Neural crest cell (in vitro differentiated cells): ENCODE data around the gene RNF220. TPM values are rescaled to one million over a fixed set of nuclear protein-coding genes. Genes with fewer than 3 reads are reported as not detected.

ENCODE experiments used
- DNase-seq: peaks from one replicate; pipeline ENCODE4 v3.0.0; 2021; ENCODE audit warnings: low read depth, mixed read lengths, low spot score
- H3K27ac Mint-ChIP-seq: one replicate; pipeline ENCODE4 v1.8.0; 2021; ENCODE audit warnings: mild to moderate bottlenecking, mixed read lengths; ENCODE audit not compliant: unreplicated experiment
- H3K27me3 Mint-ChIP-seq: 2 replicates; pipeline ENCODE4 v1.8.0; 2021; ENCODE audit warnings: low read depth, mild to moderate bottlenecking, mixed read lengths
- H3K36me3 Mint-ChIP-seq: 2 replicates; pipeline ENCODE4 v1.8.0; 2021; ENCODE audit warnings: low read depth, mild to moderate bottlenecking, mixed read lengths
- H3K4me1 Mint-ChIP-seq: 2 replicates; pipeline ENCODE4 v1.8.0; 2021; ENCODE audit warnings: mixed read lengths
- H3K4me3 Mint-ChIP-seq: one replicate; pipeline ENCODE4 v1.8.0; 2021; ENCODE audit warnings: mild to moderate bottlenecking, mixed read lengths
- H3K9me3 Mint-ChIP-seq: 2 replicates; pipeline ENCODE4 v1.8.0; 2021; ENCODE audit warnings: mixed read lengths
- CTCF ChIP-seq: fragments of 200-600 bp; sonication (generic); conservative IDR thresholded peaks from 2 replicates; pipeline ENCODE4 v1.5.0; 2021; ENCODE audit warnings: antibody characterized with exemption, mild to moderate bottlenecking
- total RNA-seq: library from RNA; stranded (reverse); gene quantifications from 2 replicates; pipeline ENCODE4 v1.2.1, GENCODE V29; 2021

Gene RNF220
- total RNA-seq, 1 donor from 2014 or later, result 96.7 TPM

GRCh38 chr1:44576456-44577150 lies 171.5 kb downstream of the RNF220 start:
- Mint-ChIP-seq H3K4me3 (no peak overlapping the region), H3K27me3 (peaks cover 7% of the 10 kb centered on the region), H3K36me3 (no peaks in the 10 kb centered on the region), H3K4me1 (peaks cover 25% of the 10 kb centered on the region), H3K9me3 (no peaks in the 10 kb centered on the region), H3K27ac (no peak overlapping the region)
- DNase-seq, result no peak
- TF ChIP-seq CTCF, result no peak

- H3K27ac Mint-ChIP-seq, result no peak overlapping the region
- H3K4me1 Mint-ChIP-seq, result peaks cover 10% of the 10 kb centered on the region
- TF ChIP-seq CTCF, result no peak
- H3K4me3 Mint-ChIP-seq, result no peak overlapping the region
- DNase-seq, result no peak
- no peaks in the 10 kb centered on the region for H3K36me3 Mint-ChIP-seq
- no peaks in the 10 kb centered on the region for H3K9me3 Mint-ChIP-seq
- peaks cover 15% of the 10 kb centered on the region for H3K27me3 Mint-ChIP-seq
Observed at GRCh38 chr1:44581205-44581604, 176.2 kb downstream of the RNF220 start.

- Mint-ChIP-seq H3K27ac (no peak overlapping the region), H3K4me1 (peaks cover 8% of the 10 kb centered on the region), H3K27me3 (peaks cover 27% of the 10 kb centered on the region), H3K4me3 (no peak overlapping the region), H3K36me3 (no peaks in the 10 kb centered on the region), H3K9me3 (no peaks in the 10 kb centered on the region)
- DNase-seq, result no peak
- TF ChIP-seq CTCF, result no peak
Observed at GRCh38 chr1:44584167-44584566, 179.1 kb downstream of the RNF220 start.

GRCh38 chr1:44585315-44585920 lies 180.4 kb downstream of the RNF220 start:
- TF ChIP-seq CTCF, result no peak
- H3K36me3 Mint-ChIP-seq, result no peaks in the 10 kb centered on the region

GRCh38 chr1:44587796-44588460 lies 182.9 kb downstream of the RNF220 start:
- no peak for DNase-seq
- no peaks in the 10 kb centered on the region for H3K36me3 Mint-ChIP-seq
- H3K4me3 Mint-ChIP-seq, result no peak overlapping the region
- H3K4me1 Mint-ChIP-seq, result peaks cover 4% of the 10 kb centered on the region
- TF ChIP-seq CTCF, result no peak
- H3K9me3 Mint-ChIP-seq, result no peaks in the 10 kb centered on the region
- H3K27ac Mint-ChIP-seq, result no peak overlapping the region
- peaks cover 27% of the 10 kb centered on the region for H3K27me3 Mint-ChIP-seq

More at GRCh38 chr1:44585315-44585920, 180.4 kb downstream of the RNF220 start:
- DNase-seq, result no peak
- no peaks in the 10 kb centered on the region for H3K9me3 Mint-ChIP-seq
- H3K4me3 Mint-ChIP-seq, result no peak overlapping the region
- peaks cover 5% of the 10 kb centered on the region for H3K4me1 Mint-ChIP-seq
- no peak overlapping the region for H3K27ac Mint-ChIP-seq
- peaks cover 25% of the 10 kb centered on the region for H3K27me3 Mint-ChIP-seq
